Vagina (tissue), 2 donors: Measurements from ENCODE around the gene PRTN3. TPM values are rescaled to one million over a fixed set of nuclear protein-coding genes. Genes with fewer than 3 reads are reported as not detected.

Experiments used
- DNase-seq, 2 donors: peaks; one replicate each; pipeline ENCODE4 v3.0.0-alpha.2; 2017; ENCODE audit errors: extremely low spot score in 2 of 2
- H3K27ac ChIP-seq: fragments of 200-600 bp; sonication (generic); one replicate; pipeline ENCODE4 v1.5.1; 2019
- H3K27me3 ChIP-seq: fragments of 200-600 bp; sonication (generic); one replicate; pipeline ENCODE4 v1.5.1; 2019
- H3K36me3 ChIP-seq, 2 donors: fragments of 200-600 bp; sonication (generic); one replicate each; pipeline ENCODE4 v1.5.1; 2017 to 2019
- H3K4me1 ChIP-seq: fragments of 200-600 bp; sonication (generic); one replicate; pipeline ENCODE4 v1.5.1; 2019
- H3K4me3 ChIP-seq, 2 donors: fragments of 200-600 bp; sonication (generic); 1 replicate in 1 of 2; 2 replicates in 1 of 2; pipeline ENCODE4 v1.5.1; 2016 to 2019
- H3K9me3 ChIP-seq: fragments of 200-600 bp; sonication (generic); one replicate; pipeline ENCODE4 v1.5.1; 2019
- CTCF ChIP-seq, 3 experiments: fragments of 450-650 bp in 2 of 3; fragments of 200-600 bp in 1 of 3; sonication (generic) in 1 of 3; IDR thresholded peaks; one replicate each; pipeline ENCODE4 v1.5.1; 2017 to 2019; ENCODE audit warnings: antibody characterized with exemption in 3 of 3, mild to moderate bottlenecking in 2 of 3, moderate library complexity in 2 of 3
- POLR2A ChIP-seq, 2 donors: fragments of 450-650 bp; IDR thresholded peaks; one replicate each; pipeline ENCODE4 v1.6.1; 2017; ENCODE audit warnings: antibody characterized with exemption in 2 of 2, mild to moderate bottlenecking in 2 of 2, moderate library complexity in 2 of 2
- POLR2AphosphoS5 ChIP-seq, 2 donors: sonication (generic); formaldehyde crosslinking; IDR thresholded peaks; one replicate each; pipeline ENCODE4 v1.9.0; 2017; ENCODE audit warnings: antibody characterized with exemption in 2 of 2, mild to moderate bottlenecking in 2 of 2, low read depth in 1 of 2; ENCODE audit not compliant: insufficient read depth in 1 of 2
- intact Hi-C: fragments of 100-400 bp; cut with DNase I; formaldehyde crosslinking; loops from one replicate; pipeline ENCODE4 v1.15.1; 2023
- total RNA-seq: library from RNA; depleted of rRNA; stranded (reverse); fragments of >200 nt; gene quantifications from one replicate; pipeline ENCODE4 v1.2.3, GENCODE V29; 2016

Gene PRTN3
- total RNA-seq, 1 donor from 2014 or later = not detected

GRCh38 chr19:866769-867300 is 26.0 kb downstream of the PRTN3 start:
- H3K9me3 ChIP-seq = no peaks in the 10 kb centered on the region
- DNase-seq = no peak
- H3K27me3 ChIP-seq = no peaks in the 10 kb centered on the region
- intact Hi-C loops = loop anchor here (10.0 kb wide), 1 partner anchor 92 kb away; no protein-coding TSS in a partner anchor
- H3K4me3 ChIP-seq = no peak overlapping the region
- peaks cover 0 to 17% of the 10 kb centered on the region in 2 donors for H3K36me3 ChIP-seq
- peak overlapping the region; percentile 27 for H3K27ac ChIP-seq
- no peak for TF ChIP-seq POLR2AphosphoS5 (IDR thresholded peaks at IDR 0.05; ENCODE audit: insufficient read depth in 1 of 2, low read depth in 1 of 2)
- TF ChIP-seq POLR2A (IDR thresholded peaks at IDR 0.05) = no peak
- no peak for TF ChIP-seq CTCF (IDR thresholded peaks at IDR 0.05)
- H3K4me1 ChIP-seq = peaks cover 54% of the 10 kb centered on the region

- Histone ChIP-seq H3K4me3 (no peak overlapping the region), H3K4me1 (peaks cover 54% of the 10 kb centered on the region), H3K27me3 (no peaks in the 10 kb centered on the region), H3K36me3 (peaks cover 0 to 17% of the 10 kb centered on the region in 2 donors), H3K27ac (peak overlapping the region; percentile 27), H3K9me3 (no peaks in the 10 kb centered on the region)
- no peak for TF ChIP-seq CTCF (IDR thresholded peaks at IDR 0.05)
- no peak for TF ChIP-seq POLR2AphosphoS5 (IDR thresholded peaks at IDR 0.05; ENCODE audit: insufficient read depth in 1 of 2, low read depth in 1 of 2)
- no peak for TF ChIP-seq POLR2A (IDR thresholded peaks at IDR 0.05)
- intact Hi-C loops = loop anchor here (10.0 kb wide), 1 partner anchor 93 kb away; no protein-coding TSS in a partner anchor
- no peak for DNase-seq
Measured at GRCh38 chr19:867301-867793, 26.5 kb downstream of the PRTN3 start.

- DNase-seq = no peak
- Histone ChIP-seq H3K36me3 (peaks cover 0 to 17% of the 10 kb centered on the region in 2 donors), H3K4me1 (peaks cover 52% of the 10 kb centered on the region), H3K27ac (peak overlapping the region; percentile 87), H3K27me3 (no peaks in the 10 kb centered on the region), H3K9me3 (no peaks in the 10 kb centered on the region), H3K4me3 (no peak overlapping the region)
- TF ChIP-seq POLR2AphosphoS5 (IDR thresholded peaks at IDR 0.05; ENCODE audit: insufficient read depth in 1 of 2, low read depth in 1 of 2) = peak in 1 of 2 donors; percentile 7
- TF ChIP-seq POLR2A (IDR thresholded peaks at IDR 0.05) = no peak
- intact Hi-C loops = loop anchor here (10.0 kb wide), 1 partner anchor 93 kb away; no protein-coding TSS in a partner anchor
Measured at GRCh38 chr19:867855-868457, 27.2 kb downstream of the PRTN3 start.

DNA sequence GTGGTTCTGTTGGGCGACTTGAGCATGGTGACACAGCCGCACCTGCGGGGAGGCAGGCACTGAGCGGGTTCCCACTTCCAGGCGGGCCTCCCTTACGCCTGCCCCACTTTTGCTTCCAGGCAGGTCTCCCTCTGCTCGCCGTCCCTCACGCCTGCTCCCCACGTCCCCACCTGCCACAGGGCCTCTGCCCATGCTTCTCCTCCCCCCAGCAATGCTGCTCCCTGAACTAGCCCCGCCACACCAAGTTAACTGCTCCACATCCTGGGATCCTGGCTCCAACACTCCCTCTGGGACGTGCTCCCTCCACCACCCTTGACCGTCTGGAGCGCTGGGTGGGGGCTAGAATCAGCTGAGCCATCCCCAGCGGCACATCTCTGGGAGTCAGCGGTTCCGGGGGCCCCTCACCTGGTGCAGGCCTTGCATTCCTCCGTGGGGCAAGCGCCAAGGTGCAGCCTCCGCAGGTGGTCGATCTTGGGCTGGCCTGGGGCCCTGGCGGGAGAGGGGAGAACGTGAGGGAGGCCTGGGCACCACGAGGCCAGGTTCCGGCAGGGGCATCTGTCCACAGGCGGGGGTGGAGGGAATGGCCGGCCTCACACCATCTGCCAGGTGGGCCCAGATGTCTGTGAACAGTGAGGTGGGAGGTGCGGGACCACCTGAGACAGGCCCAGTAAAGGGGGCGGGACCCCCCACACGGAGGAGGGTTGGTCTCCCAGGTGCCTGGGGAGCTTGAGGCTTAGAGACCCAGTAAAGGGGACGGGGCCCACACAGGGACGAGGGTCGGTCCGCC is 27.9 kb downstream of the PRTN3 start:
- H3K27ac ChIP-seq = peak overlapping the region; percentile 87
- TF ChIP-seq POLR2A (IDR thresholded peaks at IDR 0.05) (no peak), POLR2AphosphoS5 (IDR thresholded peaks at IDR 0.05; ENCODE audit: insufficient read depth in 1 of 2, low read depth in 1 of 2) (peak in 1 of 2 donors; percentile 30)
- H3K4me3 ChIP-seq = no peak overlapping the region
- peaks cover 46% of the 10 kb centered on the region for H3K4me1 ChIP-seq
- intact Hi-C loops = loop anchor here (10.0 kb wide), 1 partner anchor 94 kb away; no protein-coding TSS in a partner anchor
- peaks cover 0 to 19% of the 10 kb centered on the region in 2 donors for H3K36me3 ChIP-seq
- no peak for DNase-seq
- H3K9me3 ChIP-seq = no peaks in the 10 kb centered on the region
- no peaks in the 10 kb centered on the region for H3K27me3 ChIP-seq

- DNase-seq = peak in 1 of 2 donors; percentile 97
- intact Hi-C loops = loop anchor here (10.0 kb wide), 1 partner anchor 95 kb away; no protein-coding TSS in a partner anchor
- H3K4me3 ChIP-seq = no peak overlapping the region
- peak overlapping the region; percentile 87 for H3K27ac ChIP-seq
- H3K36me3 ChIP-seq = peaks cover 0 to 22% of the 10 kb centered on the region in 2 donors
- no peaks in the 10 kb centered on the region for H3K9me3 ChIP-seq
- H3K4me1 ChIP-seq = peaks cover 46% of the 10 kb centered on the region
- H3K27me3 ChIP-seq = no peaks in the 10 kb centered on the region
- TF ChIP-seq POLR2AphosphoS5 (IDR thresholded peaks at IDR 0.05; ENCODE audit: insufficient read depth in 1 of 2, low read depth in 1 of 2) = peak; percentile 72 to 81
- TF ChIP-seq POLR2A (IDR thresholded peaks at IDR 0.05) = no peak
Measured at GRCh38 chr19:869245-870177, 28.7 kb downstream of the PRTN3 start.
